ENCODE measurements around the gene HECTD4. TPM values are rescaled to one million over a fixed set of nuclear protein-coding genes. Genes with fewer than 3 reads are reported as not detected.

The HECTD4 gene
- total RNA-seq, 1 donor from 2014 or later: 20.2 TPM

DNA sequence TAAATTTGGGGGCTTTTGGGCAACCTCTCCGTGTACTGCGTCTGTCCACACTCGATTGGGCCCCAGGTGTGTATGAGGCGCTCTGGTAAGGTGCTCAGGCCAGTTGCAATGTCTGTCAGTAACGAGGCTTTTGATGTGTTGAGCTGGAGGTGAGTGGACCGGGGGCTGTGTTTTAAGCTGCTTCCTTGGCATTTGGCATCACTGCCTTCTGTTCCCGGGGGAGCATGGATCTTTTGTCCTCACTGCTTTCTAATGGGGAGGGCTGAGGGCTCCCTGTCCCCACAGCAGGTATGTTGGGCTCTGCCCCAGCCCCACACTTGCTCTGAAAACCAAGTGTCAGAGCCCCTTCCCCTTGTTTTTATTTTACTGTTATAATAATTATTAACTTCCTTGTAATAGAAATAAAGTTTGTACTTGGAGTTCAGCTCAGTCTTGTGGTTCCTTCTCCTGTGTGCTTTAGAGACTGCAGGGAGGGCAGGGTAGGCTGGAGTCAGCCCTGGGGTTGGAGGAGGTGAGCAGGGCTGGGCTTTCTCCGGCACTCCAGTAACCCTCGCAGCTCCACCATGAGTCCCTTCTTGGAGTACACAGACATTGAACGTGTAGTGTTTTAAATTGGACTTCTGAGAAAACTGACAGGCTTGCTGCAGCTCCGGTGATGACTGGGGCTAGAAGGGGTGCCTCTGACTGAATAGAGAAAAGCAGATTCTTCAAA, 228.9 kb downstream of the HECTD4 start:
- ATAC-seq (no peak), DNase-seq (no peak)
- intact Hi-C loops (cut with micrococcal nuclease): no loop called here

DNA sequence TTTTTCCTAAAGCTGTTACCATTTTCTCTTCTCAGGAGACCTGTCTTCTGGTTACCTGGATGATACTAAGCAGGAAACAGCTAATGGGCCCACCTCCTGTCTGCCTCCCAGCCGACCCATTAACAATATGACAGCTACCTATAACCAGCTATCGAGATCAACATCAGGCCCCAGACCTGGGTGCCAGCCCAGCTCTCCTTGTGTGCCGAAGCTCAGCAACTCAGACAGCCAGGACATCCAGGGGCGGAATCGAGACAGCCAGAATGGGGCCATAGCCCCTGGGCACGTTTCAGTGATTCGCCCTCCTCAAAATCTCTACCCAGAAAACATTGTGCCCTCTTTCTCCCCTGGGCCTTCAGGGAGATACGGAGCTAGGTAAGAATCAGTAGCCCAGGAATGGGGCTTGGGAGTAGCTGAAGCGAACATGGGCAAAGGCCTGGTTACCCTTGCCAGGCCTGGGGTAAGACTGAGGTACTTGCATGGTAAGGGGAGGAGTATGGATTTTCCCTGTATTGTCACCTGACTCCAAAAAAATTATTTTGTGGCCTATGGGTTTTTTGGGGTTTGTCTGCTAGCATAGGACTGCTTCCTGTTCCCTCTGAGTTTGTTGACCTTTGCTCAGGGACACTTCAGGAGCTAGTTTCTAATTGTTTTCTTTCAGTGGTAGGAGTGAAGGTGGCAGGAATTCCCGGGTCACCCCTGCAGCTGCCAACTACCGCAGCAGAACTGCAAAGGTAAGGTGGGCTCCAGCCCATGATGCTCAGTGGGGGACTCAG, 230.3 kb downstream of the HECTD4 start:
- DNase-seq: no peak
- ATAC-seq: no peak
- intact Hi-C loops (cut with micrococcal nuclease): no loop called here

DNA sequence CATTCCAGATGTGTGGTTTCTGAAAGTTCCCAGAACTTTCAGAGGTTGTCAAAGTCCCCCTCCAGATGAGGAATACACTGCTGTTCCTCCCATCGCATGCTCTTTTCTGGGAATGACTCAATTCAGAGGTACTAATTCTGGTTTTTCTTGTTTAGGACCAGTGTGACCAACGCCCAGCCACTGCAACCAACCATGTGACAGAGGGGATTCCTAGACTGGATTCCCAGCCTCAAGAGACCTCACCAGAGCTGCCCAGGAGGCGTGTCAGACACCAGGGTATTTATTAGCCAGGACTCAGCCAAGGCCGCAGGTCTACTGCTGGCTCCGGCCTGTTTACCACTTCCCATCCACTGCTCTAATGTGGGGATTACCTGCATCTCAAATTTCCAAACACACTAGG, 232.6 kb downstream of the HECTD4 start:
- intact Hi-C loops (cut with micrococcal nuclease): no loop called here
- no peak for ATAC-seq
- DNase-seq: no peak

DNA sequence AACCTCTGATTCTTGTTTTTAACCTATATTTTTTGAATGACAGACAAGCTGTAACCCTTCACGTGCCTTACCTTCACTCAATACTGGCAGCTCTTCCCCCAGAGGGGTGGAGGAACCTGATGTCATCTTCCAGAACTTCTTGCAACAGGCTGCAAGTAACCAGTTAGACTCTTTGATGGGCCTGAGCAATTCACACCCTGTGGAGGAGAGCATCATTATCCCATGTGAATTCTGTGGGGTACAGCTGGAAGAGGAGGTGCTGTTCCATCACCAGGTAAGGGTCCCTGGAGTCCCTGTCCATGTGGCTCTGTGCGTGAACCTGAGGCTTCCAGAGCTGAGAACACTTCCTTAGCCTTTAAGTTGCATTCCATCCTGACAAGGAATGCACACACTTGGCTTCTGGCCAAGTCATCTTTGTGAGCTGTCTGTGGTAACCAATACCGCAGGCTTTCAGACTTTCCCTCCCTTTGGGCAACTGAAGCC, 234.2 kb downstream of the HECTD4 start:
- ATAC-seq: no peak
- intact Hi-C loops (cut with micrococcal nuclease): no loop called here

DNA sequence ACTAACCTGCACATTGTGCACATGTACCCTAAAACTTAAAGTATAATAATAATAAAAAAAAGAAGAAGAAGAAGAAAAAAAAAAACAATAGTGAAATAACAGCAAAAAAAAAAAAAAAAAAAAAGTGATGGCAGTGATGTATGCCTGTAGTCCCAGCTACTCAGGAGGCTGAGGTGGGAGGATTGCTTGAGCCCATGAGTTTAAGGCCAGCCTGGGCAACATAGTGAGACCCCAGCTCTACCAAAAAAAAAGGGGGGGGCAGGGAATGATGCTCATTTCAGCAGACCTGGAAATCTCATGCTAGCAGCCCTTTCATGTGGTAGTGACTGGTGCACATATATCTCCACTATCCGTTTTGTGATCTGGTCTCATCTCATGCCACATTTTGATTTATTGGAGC, 236.1 kb downstream of the HECTD4 start:
- intact Hi-C loops (cut with micrococcal nuclease): no loop called here
- DNase-seq: no peak
- no peak for ATAC-seq

More for the DNA sequence above, 234.2 kb downstream of the HECTD4 start:
- no peak for DNase-seq

DNA sequence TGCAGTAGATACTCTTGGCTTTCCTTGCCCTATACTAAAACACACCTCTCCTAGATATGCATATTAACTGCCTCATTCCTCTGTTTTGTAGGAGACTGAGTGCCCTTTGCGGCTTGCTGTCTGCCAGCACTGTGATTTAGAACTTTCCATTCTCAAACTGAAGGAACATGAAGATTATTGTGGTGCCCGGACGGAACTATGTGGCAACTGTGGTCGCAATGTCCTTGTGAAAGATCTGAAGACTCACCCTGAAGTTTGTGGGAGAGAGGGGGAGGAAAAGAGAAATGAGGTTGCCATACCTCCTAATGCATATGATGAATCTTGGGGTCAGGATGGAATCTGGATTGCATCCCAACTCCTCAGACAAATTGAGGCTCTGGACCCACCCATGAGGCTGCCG, 241.5 kb downstream of the HECTD4 start:
- ATAC-seq (no peak), DNase-seq (no peak)
- intact Hi-C loops (cut with micrococcal nuclease): no loop called here

DNA sequence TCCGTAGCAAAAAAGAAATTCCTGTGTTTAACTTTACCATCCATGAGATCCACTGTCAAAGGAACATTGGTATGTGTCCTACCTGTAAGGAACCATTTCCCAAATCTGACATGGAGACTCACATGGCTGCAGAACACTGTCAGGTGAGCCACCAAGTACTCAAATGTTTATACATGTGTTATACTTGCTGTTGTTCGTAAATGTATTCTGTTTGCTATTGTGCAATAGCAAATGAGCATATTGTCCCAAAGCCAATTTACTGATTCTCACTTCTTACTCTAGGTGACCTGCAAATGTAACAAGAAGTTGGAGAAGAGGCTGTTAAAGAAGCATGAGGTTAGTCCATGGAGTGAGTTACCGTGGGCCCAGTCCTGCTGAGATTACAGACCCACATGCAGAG, 247.5 kb downstream of the HECTD4 start:
- intact Hi-C loops (cut with micrococcal nuclease): no loop called here
- ATAC-seq (no peak), DNase-seq (no peak)

DNA sequence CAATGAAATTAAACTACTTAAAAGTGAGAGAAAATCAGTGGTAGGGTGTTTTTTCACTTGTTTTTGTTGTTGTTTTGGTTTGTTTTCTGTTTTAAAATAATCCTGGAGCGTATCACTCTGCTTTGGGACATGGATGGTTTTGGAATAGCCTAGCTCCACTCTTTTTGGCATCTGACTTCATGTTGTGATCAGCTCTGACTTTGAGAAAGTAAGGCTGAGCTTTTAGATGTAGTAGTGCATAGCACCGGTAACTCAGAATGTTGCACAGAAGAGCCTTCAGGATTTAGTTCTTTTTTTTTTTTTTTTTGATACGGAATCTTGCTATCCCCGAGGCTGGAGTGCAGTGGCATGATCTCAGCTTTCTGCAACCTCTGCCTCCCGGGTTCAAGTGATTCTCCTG, 248.8 kb downstream of the HECTD4 start:
- no peak for DNase-seq
- peak; percentile 48 for ATAC-seq
- intact Hi-C loops (cut with micrococcal nuclease): no loop called here

DNA sequence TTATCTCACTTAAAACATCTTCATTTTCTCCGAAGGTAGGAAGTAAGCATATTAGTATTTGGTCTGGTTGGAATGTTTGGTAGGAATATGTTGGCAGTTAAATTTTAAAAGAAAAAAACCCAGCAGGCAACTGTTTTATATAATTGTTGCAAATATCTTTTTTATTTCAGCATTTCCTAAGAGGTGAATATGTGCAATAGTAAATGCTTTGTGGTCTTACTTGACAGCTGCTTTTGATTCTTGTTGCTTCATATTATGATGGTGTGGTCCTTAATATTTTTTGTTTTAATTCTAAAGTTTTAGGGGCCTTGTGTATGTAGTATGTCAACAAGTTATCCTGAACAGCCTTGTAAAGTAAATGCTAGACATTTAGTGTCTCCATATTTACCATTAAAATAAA, 250.5 kb downstream of the HECTD4 start:
- intact Hi-C loops (cut with micrococcal nuclease): no loop called here
- ATAC-seq: no peak
- no peak for DNase-seq

DNA sequence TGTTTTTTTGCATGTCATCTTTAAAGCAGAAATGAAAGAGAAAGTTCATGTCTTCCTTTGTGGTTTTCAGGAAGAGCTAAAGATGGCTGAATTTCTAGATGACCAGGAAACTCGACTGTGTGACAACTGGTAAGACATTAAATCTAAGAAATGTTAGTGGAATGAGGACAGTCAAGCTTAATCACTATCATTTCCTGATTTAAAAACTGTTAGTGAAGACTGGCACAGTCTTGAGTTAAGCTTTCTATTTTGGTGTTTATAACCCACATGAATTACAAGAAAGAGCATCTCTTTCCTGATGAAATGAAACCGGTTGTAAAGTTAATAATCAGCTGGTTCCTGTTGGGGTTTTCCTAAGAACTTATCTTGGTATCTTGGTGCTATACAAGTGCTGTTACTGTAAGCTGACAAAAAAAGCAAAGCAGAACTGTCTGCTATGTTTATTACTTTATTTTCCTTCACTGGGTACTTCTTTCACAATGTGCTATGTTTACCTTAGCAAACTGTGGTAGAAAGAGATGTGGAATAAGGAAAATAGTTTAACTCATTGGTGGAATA, 251.7 kb downstream of the HECTD4 start:
- ATAC-seq (no peak), DNase-seq (no peak)
- intact Hi-C loops (cut with micrococcal nuclease): no loop called here

DNA sequence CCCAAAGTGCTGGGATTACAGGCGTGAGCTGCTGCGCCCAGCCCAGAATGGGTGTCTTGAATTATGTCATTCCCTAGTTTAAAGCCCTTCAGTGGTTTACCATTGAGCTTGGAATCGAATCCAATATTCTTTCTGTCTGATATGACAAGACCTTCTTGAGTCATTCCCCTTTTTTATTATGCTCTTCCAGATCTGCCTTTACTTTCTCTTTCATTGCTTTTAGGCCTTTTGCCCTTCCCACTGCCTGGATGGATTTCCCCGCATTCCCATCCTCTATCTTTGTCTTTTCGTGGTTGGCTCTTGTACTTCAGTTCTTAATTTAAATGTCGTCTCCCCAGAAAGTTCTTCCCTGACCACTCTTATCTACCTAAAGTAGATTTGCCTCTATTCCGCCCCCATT, 255.3 kb downstream of the HECTD4 start:
- no peak for DNase-seq
- no peak for ATAC-seq
- intact Hi-C loops (cut with micrococcal nuclease): no loop called here

DNA sequence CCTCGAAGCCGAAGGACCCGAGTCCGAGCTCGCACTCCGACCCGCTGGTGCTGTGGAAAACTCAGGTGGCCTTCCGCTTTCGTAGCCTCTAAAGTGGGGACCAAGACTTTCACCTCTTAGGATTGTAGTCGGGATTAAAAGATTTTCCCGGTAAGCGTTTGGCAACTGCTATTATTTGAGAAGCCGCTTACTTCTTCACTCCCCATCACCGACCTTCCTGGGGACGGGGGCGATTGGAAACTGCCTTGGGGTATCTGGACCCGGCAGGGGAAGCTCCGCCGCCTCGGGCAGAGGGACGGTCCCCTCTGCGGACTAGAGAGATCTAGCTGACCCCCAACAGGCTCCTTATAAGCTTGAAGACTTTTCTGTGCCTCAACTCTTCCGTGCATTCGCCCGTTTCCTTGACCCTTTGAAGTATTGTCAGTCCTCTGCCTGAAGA, 256.2 kb downstream of the HECTD4 start:
- DNase-seq (no peak), ATAC-seq (no peak)
- intact Hi-C loops (cut with micrococcal nuclease): no loop called here

DNA sequence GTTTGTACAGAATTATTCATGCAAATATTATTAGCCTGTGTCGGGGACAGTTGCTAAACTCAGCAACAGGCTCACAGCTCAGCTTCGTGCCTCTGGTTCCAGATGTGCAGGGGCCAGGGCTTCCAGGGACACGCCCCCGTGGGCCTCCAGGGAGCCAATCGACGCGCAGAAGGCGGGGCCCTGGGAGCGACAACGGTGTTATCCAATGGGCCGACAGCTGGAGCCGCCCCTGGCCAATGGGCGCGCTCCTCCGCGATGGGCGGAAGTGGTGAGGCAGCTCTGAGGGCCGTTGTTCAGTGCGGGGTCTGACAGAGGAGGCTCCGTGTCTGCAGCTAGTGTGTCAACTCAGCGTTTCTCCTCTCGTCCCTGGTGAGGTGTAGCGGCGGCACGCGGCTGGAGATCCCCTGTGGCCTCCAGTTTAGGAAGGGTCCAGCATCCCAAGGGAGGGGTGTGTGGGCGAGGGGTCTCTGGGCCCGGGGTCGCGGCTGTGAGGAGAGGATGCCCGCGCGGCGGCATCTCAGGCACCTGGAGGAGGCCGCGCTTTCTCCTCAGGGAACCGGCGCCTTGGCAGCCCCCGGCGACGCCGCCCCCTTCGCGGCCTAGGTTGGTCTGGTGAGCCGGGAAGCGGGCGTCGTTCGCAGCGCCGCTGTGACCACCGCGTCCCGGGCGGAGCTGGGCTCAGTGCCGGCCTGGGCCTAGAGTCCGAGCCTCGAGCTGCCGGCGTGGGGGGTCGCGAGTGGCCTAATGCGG, 256.8 kb downstream of the HECTD4 start, which contains the start of gene TRAFD1:
TSS of gene TRAFD1 (plus strand) at position 311 of the 750 bp plus-strand sequence. CDS start 4,963 bp downstream, outside the sequence.
- peak; percentile 97 for ATAC-seq
- intact Hi-C loops (cut with micrococcal nuclease): no loop called here
- DNase-seq: peak; percentile 99

DNA sequence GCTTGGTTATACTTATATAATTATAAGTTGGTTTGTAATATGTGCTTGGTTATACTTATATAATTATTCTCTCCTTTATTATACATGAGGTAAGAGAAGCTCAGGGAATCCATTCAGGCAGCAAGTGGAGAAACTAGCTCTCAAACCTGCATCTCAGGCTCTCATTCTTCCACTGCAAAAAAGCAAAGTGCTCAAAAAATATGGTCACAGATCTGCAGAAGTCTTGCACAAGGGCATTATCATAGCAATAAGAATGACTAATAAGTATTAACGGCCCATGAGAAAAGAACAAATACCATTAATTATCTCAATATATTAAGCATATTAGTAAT, 257.3 kb downstream of the HECTD4 start:
- intact Hi-C loops (cut with micrococcal nuclease): no loop called here
- ATAC-seq (no peak), DNase-seq (no peak)

DNA sequence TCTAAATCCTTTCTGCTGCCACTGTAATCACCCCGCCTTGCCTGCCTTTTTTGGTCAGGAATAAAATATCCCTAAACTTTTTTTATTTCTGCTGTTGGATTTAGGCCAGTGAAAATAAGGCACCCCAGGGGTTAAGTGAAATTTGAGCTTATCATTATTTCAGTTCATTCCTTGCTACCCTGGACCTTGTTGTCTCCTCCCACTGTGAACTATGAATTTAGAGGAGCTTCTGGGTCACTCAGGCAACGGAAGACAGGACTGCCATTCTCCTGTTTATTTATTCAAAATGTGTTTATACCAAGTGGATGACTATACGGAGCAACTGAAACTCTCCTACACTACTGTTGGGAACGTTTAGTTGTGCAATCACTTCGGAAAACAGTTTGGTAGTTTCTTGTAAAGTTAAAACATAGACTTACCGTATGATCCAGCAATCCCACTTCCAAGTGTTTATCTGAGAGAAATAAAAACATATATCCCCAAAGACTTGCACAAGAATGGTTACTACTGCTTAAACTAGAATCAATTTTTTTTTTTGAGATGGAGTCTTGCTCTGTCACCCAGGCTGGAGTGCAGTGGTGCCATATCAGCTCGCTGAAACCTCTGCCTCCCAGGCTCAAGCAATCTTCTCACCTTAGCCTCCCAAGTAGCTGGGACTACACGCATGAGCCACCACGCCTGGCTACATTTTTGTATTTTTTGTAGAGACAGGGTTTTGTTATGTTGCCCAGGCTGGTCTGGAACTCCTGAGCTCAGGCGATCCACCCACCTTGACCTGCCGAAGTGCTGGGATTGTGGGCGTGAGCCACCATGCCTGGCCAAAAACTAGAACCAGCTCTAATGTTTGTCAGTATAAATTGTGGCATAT, 259.2 kb downstream of the HECTD4 start:
- intact Hi-C loops (cut with micrococcal nuclease): no loop called here
- ATAC-seq: no peak
- DNase-seq: no peak

DNA sequence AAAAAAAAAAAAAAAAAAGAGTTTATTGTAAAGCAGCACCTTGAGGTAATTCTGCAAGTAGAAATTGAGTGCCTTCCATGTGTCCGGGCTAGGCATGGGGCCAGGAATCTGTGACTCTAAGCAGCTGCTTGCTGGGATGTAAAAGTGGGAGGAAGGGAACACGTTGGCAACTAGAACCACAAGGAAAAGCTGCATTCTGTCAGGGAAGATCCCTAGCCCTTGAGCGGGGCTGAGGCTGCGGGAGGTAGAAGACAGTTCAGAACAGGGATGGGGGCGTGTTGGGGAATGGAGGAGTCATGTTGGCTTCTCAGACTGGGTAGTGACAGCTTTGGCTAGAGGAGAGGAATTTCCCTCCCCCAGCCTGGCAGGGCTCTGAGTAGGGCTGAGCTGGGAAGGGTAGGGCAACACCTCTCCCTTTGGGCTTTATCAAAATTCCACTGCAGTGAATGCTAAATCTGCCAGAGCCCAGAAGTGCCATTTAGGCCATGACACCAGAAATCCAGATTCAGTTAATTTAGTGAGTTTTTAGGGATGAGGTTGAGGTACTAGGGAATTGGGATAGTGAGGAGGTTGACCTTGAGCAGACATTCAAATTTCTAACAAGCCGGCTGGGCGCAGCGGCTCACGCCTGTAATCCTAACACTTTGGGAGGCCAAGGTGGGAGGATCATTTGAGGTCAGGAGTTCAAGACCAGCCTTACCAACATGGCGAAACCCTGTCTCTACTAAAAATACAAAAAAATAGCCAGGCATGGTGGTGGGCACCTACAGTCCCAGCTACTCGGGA, 260.3 kb downstream of the HECTD4 start:
- ATAC-seq (peak; percentile 68), DNase-seq (peak; percentile 82)
- intact Hi-C loops (cut with micrococcal nuclease): no loop called here

DNA sequence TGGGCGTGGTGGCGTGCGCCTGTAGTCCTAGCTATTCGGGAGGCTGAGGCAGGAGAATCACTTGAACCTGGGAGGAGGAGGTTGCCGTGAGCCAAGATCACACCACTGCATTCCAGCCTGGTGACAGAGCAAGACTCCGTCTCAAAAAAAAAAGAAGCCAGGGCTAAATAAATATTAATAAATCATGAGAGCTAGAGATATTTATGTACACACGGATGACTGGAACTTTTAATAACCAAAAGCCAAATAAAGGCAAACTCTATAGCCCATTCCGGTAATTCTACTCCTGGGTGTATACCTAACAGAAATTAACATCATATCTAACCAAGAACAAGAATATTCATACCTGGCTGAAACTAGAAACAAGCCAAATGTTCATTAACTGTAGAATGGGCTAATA, 264.5 kb downstream of the HECTD4 start:
- no peak for ATAC-seq
- intact Hi-C loops (cut with micrococcal nuclease): no loop called here

More for the DNA sequence above, 264.5 kb downstream of the HECTD4 start:
- DNase-seq: no peak
